SK-N-SH (cell line): ENCODE measurements around the gene BSN. TPM values are rescaled to one million over a fixed set of nuclear protein-coding genes. Genes with fewer than 3 reads are reported as not detected.

ENCODE experiments used
- CTCF ChIA-PET: fragments of 300-600, 350-600 bp; formaldehyde crosslinking; extraction: SDS; loops from one replicate; lab custom pipeline; 2021; lab: Yijun Ruan, JAX
- POLR2A ChIA-PET: fragments of 350-600 bp; sonication (Branson Sonifier 250); formaldehyde crosslinking; extraction: SDS; loops from one replicate; lab custom pipeline; 2020; ENCODE audit warnings: antibody characterized with exemption, inconsistent platforms; lab: Yijun Ruan, JAX
- DNase-seq: peaks from one replicate; pipeline ENCODE4 v3.0.0; 2012
- H2AFZ ChIP-seq: fragments of 200-600 bp; sonication (generic); 2 replicates; pipeline ENCODE4 v1.8.1; 2016; ENCODE audit warnings: antibody characterized with exemption, mild to moderate bottlenecking, low read depth
- H3F3A ChIP-seq: fragments of 200-600 bp; sonication (generic); replicated peaks from 2 replicates; pipeline ENCODE3; 2016; ENCODE audit warnings: antibody characterized with exemption, mild to moderate bottlenecking; ENCODE audit not compliant: insufficient read depth
- H3K27ac ChIP-seq, 2 experiments: fragments of 200-500 bp in 1 of 2; fragments of 200-600 bp in 1 of 2; sonication (Bioruptor generic) in 1 of 2; sonication (generic), shearing (Covaris generic) in 1 of 2; 2 replicates each; pipeline versions ENCODE4 v1.5.1 to v1.6.1; 2014 to 2016; ENCODE audit warnings: low read depth in 2 of 2, inconsistent platforms in 1 of 2, low read length in 1 of 2, mild to moderate bottlenecking in 1 of 2, mixed read lengths in 1 of 2
- H3K27me3 ChIP-seq: fragments of 200-600 bp; sonication (generic), shearing (Covaris generic); 2 replicates; pipeline ENCODE4 v1.6.1; 2016; ENCODE audit warnings: mixed run types; ENCODE audit not compliant: insufficient read depth
- H3K36me3 ChIP-seq, 2 experiments: fragments of 200-500 bp in 1 of 2; fragments of 200-600 bp in 1 of 2; sonication (Bioruptor generic) in 1 of 2; sonication (generic) in 1 of 2; replicated peaks in 1 of 2; 2 replicates each; pipeline versions ENCODE3 to v1.5.1; 2014 to 2016; ENCODE audit warnings: low read length in 1 of 2, mild to moderate bottlenecking in 1 of 2; ENCODE audit not compliant: insufficient read depth in 2 of 2, control insufficient read depth in 1 of 2
- H3K4me1 ChIP-seq, 2 experiments: fragments of 200-500 bp in 1 of 2; fragments of 200-600 bp in 1 of 2; sonication (Bioruptor generic) in 1 of 2; sonication (generic), shearing (Covaris generic) in 1 of 2; 2 replicates each; pipeline versions ENCODE4 v1.5.1 to v1.6.1; 2014 to 2016; ENCODE audit warnings: low read depth in 1 of 2, low read length in 1 of 2, mixed run types in 1 of 2; ENCODE audit not compliant: insufficient read depth in 2 of 2, control insufficient read depth in 1 of 2
- H3K4me2 ChIP-seq: fragments of 200-600 bp; sonication (generic), shearing (Covaris generic); 2 replicates; pipeline ENCODE4 v1.6.1; 2017; ENCODE audit warnings: mixed run types
- H3K4me3 ChIP-seq, 2 experiments: fragments of 200-500 bp in 1 of 2; fragments of 200-600 bp in 1 of 2; sonication (Bioruptor generic) in 1 of 2; sonication (generic), shearing (Covaris generic) in 1 of 2; 2 replicates each; pipeline versions ENCODE4 v1.5.1 to v1.8.1; 2014 to 2016; ENCODE audit warnings: low read depth in 2 of 2, inconsistent platforms in 1 of 2, low read length in 1 of 2, mild to moderate bottlenecking in 1 of 2, mixed read lengths in 1 of 2, moderate library complexity in 1 of 2
- H3K79me2 ChIP-seq: fragments of 200-600 bp; sonication (generic); 2 replicates; pipeline ENCODE4 v1.8.1; 2017; ENCODE audit warnings: mild to moderate bottlenecking; ENCODE audit not compliant: insufficient read depth
- H3K9ac ChIP-seq: fragments of 200-600 bp; sonication (generic); 2 replicates; pipeline ENCODE4 v1.6.1; 2017; ENCODE audit warnings: mixed run types
- H3K9me2 ChIP-seq: fragments of 200-600 bp; sonication (generic); 2 replicates; pipeline ENCODE4 v1.6.1; 2017; ENCODE audit warnings: mixed run types
- H3K9me3 ChIP-seq: fragments of 200-600 bp; sonication (generic); 2 replicates; pipeline ENCODE4 v1.6.1; 2017; ENCODE audit warnings: mixed run types, mild to moderate bottlenecking, moderate library complexity
- H4K20me1 ChIP-seq: fragments of 200-600 bp; sonication (generic); 2 replicates; pipeline ENCODE4 v1.6.1; 2017; ENCODE audit warnings: mild to moderate bottlenecking, mixed run types; ENCODE audit not compliant: insufficient read depth
- ELF1 ChIP-seq: IDR thresholded peaks from 2 replicates; pipeline ENCODE4 v1.4.0; 2012
- FOSL2 ChIP-seq: IDR thresholded peaks from 2 replicates; pipeline ENCODE4 v1.4.0; 2012; ENCODE audit warnings: low read depth, mild to moderate bottlenecking, moderate library complexity, borderline replicate concordance
- FOXJ3 ChIP-seq: sonication (generic); formaldehyde crosslinking; IDR thresholded peaks from 2 replicates; pipeline ENCODE4 v1.5.1; 2020; ENCODE audit warnings: mild to moderate bottlenecking, missing genetic modification reagents
- GABPA ChIP-seq: IDR thresholded peaks from 2 replicates; pipeline ENCODE4 v1.4.0; 2012; ENCODE audit warnings: low read depth, mild to moderate bottlenecking
- MEF2A ChIP-seq: IDR thresholded peaks from 2 replicates; pipeline ENCODE4 v1.4.0; 2012; ENCODE audit warnings: low read depth, borderline replicate concordance
- NFIC ChIP-seq: IDR thresholded peaks from 2 replicates; pipeline ENCODE4 v1.4.0; 2012; ENCODE audit warnings: borderline replicate concordance
- POLR2AphosphoS5 ChIP-seq: IDR thresholded peaks from 2 replicates; pipeline ENCODE4 v1.6.1; 2012; ENCODE audit warnings: low read depth, low read length
- RCOR1 ChIP-seq: fragments of 150-350 bp; IDR thresholded peaks from 2 replicates; pipeline ENCODE4 v1.6.1; 2017; ENCODE audit warnings: antibody characterized with exemption, low read length
- RFX5 ChIP-seq: IDR thresholded peaks from 2 replicates; pipeline ENCODE4 v1.6.1; 2012; ENCODE audit warnings: mild to moderate bottlenecking, improper control_type of control experiment, low read length
- RXRA ChIP-seq: IDR thresholded peaks from 2 replicates; pipeline ENCODE4 v1.4.0; 2012; ENCODE audit warnings: low read depth, mild to moderate bottlenecking, borderline replicate concordance
- TAF1 ChIP-seq: IDR thresholded peaks from 2 replicates; pipeline ENCODE4 v1.6.1; 2012; ENCODE audit warnings: low read depth, mild to moderate bottlenecking, low read length, moderate library complexity, borderline replicate concordance
- TEAD4 ChIP-seq: IDR thresholded peaks from 2 replicates; pipeline ENCODE4 v1.4.0; 2012; ENCODE audit warnings: mild to moderate bottlenecking, borderline replicate concordance; ENCODE audit not compliant: insufficient read depth
- YY1 ChIP-seq: IDR thresholded peaks from 2 replicates; pipeline ENCODE4 v1.4.0; 2012; ENCODE audit warnings: low read depth, mild to moderate bottlenecking
- WGBS: methylation state at CpG from one replicate; pipeline ENCODE4 v1.1.6; 2017; ENCODE audit warnings: low lambda C conversion rate; 5-methylcytosine and 5-hydroxymethylcytosine counted together
- polyA plus RNA-seq, 3 experiments: library from polyadenylated mRNA; depleted of rRNA; stranded (reverse); fragments of >200 nt; gene quantifications; 2 replicates each; pipeline ENCODE4 v1.2.3, GENCODE V29; 2012
- TF ChIP-seq, protein P1 (sequence below): fragments of 200-600 bp; sonication (generic); IDR thresholded peaks from 2 replicates; pipeline ENCODE4 v1.6.1; 2017; ENCODE audit warnings: antibody characterized with exemption, mild to moderate bottlenecking, moderate library complexity
- TF ChIP-seq, protein P2 (sequence below): fragments of 150-350 bp; IDR thresholded peaks from 2 replicates; pipeline ENCODE4 v1.6.1; 2017; ENCODE audit warnings: antibody characterized with exemption, low read length, low read depth, borderline replicate concordance
- TF ChIP-seq, protein P3 (sequence below): IDR thresholded peaks from 2 replicates; pipeline ENCODE4 v1.6.1; 2012; ENCODE audit warnings: mild to moderate bottlenecking, low read depth, low read length, moderate library complexity
- TF ChIP-seq, protein P4 (sequence below): IDR thresholded peaks from 2 replicates; pipeline ENCODE4; 2012

BSN gene
- polyA plus RNA-seq, 1 of the 3 experiments (the other 2 are of a cell fraction), result 0.07 TPM

DNA sequence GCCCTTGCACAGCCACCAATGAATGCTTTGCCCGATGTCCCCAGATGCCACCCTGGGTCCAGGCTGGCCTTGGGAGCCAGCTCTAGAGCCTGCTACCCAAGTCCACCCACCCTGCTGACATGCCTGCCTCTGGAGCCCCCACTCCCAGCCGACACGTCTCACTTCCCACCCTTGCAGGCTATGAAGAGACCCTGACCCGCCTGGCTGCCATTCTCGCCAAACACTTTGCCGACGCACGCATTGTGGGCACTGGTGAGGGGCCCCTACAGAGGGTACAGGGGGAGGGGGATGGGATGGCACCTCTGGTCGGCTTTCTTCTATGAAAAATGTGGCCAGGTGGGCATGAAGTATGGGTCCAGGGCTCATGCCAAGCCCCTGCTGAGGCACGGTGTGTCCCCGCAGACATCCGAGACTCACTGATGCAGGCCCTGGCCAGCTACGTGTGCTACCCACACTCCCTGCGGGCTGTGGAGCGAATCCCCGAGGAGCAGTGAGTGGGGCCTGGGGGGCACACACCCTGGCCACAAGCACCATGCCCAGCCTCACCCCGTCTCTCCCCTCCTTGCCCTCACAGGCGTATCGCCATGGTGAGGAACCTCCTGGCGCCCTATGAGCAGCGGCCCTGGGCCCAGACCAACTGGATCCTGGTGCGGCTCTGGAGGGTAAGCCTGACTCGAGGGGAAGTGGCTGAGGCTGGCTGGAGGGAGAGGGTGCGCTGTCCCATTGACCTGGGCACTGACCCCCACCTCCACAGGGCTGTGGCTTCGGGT is 159.2 kb downstream of the BSN start:
- Histone ChIP-seq H3K4me1 (peaks cover 0 to 5% of the 10 kb centered on the region in 2 experiments; a peak in 1 of 4 replicates), H3K9me3 (no peaks in the 10 kb centered on the region), H3K9me2 (no peaks in the 10 kb centered on the region), H4K20me1 (no peaks in the 10 kb centered on the region), H3K4me3 (no peak overlapping the region), H3K27me3 (no peaks in the 10 kb centered on the region), H2AFZ (no peak overlapping the region), H3K4me2 (no peak overlapping the region), H3K9ac (no peak overlapping the region), H3K27ac (no peak overlapping the region), H3F3A (no peaks in the 10 kb centered on the region), H3K36me3 (peaks cover 8 to 16% of the 10 kb centered on the region in 2 experiments), H3K79me2 (no peaks in the 10 kb centered on the region)
- whole genome bisulfite sequencing, result 86% methylated on average over 11 of the region's 25 CpGs
- ChIA-PET CTCF (interaction anchor here (1.2 to 1.8 kb wide), 3 partner anchors 12 to 174 kb away, joined by 3 to 9 read pairs (median 3); no protein-coding TSS in a partner anchor), POLR2A (interaction anchor here (0.9 kb wide), 1 partner anchor 174 kb away, joined by 4 read pairs; no protein-coding TSS in a partner anchor)
- DNase-seq, result no peak
- TF ChIP-seq RCOR1 (no peak), FOXJ3 (CRISPR knock-in tag) (no peak), TAF1 (no peak), GABPA (no peak), YY1 (no peak), FOSL2 (no peak), MEF2A (no peak), POLR2AphosphoS5 (no peak)
- TF ChIP-seq, protein P1, sequence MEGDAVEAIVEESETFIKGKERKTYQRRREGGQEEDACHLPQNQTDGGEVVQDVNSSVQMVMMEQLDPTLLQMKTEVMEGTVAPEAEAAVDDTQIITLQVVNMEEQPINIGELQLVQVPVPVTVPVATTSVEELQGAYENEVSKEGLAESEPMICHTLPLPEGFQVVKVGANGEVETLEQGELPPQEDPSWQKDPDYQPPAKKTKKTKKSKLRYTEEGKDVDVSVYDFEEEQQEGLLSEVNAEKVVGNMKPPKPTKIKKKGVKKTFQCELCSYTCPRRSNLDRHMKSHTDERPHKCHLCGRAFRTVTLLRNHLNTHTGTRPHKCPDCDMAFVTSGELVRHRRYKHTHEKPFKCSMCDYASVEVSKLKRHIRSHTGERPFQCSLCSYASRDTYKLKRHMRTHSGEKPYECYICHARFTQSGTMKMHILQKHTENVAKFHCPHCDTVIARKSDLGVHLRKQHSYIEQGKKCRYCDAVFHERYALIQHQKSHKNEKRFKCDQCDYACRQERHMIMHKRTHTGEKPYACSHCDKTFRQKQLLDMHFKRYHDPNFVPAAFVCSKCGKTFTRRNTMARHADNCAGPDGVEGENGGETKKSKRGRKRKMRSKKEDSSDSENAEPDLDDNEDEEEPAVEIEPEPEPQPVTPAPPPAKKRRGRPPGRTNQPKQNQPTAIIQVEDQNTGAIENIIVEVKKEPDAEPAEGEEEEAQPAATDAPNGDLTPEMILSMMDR, result no peak

DNA sequence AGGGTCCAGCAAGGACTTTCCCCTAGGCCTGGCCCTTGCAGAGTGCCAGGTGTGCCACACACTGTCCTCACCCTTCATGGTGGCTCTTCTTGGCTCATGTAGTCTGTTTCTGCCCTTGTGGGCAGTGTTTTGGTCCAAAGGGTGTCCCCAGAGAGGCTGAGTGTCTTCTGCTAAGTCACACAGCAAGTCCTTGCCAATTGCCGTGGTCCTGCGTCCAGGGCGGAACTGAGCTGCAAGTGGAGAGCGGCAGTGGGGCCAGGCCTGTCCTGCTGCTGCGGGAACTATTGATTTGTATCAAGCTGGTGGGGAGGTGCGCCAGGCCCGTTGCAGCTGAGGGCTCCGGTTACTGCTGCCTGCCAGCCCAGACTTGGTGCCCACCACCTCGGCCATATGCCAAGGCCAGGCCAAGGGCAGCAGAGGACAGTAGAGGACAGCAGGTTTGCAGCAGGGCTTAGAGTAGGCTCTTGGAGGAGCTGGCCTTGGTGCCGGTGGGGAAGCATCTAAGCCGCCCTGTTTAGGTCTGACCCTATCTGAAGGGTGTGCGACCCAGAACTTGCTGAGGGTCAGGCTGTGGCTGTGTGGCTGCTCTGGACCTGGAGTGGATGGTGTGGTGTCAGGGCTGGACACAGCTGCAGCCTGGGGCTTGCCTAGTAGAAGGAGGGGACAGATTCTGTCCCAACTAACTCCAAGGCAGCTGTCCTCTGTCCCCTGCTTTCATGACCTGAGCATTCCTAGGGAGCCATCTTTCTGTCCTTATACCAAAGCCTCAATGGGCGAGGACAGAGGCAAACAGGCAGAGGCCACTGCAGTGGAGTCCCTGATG is 160.7 kb downstream of the BSN start:
- CTCF ChIA-PET, result interaction anchor here (1.0 to 7.9 kb wide), 2 partner anchors 12 to 176 kb away, joined by 3 to 76 read pairs; no protein-coding TSS in a partner anchor
- no peaks in the 10 kb centered on the region for H3K27me3 ChIP-seq
- TF ChIP-seq, protein P2, sequence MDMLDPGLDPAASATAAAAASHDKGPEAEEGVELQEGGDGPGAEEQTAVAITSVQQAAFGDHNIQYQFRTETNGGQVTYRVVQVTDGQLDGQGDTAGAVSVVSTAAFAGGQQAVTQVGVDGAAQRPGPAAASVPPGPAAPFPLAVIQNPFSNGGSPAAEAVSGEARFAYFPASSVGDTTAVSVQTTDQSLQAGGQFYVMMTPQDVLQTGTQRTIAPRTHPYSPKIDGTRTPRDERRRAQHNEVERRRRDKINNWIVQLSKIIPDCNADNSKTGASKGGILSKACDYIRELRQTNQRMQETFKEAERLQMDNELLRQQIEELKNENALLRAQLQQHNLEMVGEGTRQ, result no peak
- no peak for TF ChIP-seq NFIC
- TF ChIP-seq, protein P3, sequence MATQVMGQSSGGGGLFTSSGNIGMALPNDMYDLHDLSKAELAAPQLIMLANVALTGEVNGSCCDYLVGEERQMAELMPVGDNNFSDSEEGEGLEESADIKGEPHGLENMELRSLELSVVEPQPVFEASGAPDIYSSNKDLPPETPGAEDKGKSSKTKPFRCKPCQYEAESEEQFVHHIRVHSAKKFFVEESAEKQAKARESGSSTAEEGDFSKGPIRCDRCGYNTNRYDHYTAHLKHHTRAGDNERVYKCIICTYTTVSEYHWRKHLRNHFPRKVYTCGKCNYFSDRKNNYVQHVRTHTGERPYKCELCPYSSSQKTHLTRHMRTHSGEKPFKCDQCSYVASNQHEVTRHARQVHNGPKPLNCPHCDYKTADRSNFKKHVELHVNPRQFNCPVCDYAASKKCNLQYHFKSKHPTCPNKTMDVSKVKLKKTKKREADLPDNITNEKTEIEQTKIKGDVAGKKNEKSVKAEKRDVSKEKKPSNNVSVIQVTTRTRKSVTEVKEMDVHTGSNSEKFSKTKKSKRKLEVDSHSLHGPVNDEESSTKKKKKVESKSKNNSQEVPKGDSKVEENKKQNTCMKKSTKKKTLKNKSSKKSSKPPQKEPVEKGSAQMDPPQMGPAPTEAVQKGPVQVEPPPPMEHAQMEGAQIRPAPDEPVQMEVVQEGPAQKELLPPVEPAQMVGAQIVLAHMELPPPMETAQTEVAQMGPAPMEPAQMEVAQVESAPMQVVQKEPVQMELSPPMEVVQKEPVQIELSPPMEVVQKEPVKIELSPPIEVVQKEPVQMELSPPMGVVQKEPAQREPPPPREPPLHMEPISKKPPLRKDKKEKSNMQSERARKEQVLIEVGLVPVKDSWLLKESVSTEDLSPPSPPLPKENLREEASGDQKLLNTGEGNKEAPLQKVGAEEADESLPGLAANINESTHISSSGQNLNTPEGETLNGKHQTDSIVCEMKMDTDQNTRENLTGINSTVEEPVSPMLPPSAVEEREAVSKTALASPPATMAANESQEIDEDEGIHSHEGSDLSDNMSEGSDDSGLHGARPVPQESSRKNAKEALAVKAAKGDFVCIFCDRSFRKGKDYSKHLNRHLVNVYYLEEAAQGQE, result no peak
- no peak for TF ChIP-seq RXRA
- no peak for TF ChIP-seq POLR2AphosphoS5
- no peak for TF ChIP-seq FOXJ3 (CRISPR knock-in tag)
- no peak for TF ChIP-seq RFX5
- no peak for TF ChIP-seq ELF1
- TF ChIP-seq TEAD4, result no peak
- TF ChIP-seq YY1, result no peak
- TF ChIP-seq, protein P4, sequence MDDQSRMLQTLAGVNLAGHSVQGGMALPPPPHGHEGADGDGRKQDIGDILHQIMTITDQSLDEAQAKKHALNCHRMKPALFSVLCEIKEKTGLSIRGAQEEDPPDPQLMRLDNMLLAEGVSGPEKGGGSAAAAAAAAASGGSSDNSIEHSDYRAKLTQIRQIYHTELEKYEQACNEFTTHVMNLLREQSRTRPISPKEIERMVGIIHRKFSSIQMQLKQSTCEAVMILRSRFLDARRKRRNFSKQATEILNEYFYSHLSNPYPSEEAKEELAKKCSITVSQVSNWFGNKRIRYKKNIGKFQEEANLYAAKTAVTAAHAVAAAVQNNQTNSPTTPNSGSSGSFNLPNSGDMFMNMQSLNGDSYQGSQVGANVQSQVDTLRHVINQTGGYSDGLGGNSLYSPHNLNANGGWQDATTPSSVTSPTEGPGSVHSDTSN, result no peak

More for the DNA sequence above, 160.7 kb downstream of the BSN start:
- Histone ChIP-seq H3F3A (peaks cover 3% of the 10 kb centered on the region), H3K4me1 (peaks cover 0 to 12% of the 10 kb centered on the region in 2 experiments; a peak in 1 of 4 replicates), H3K4me3 (no peak overlapping the region), H3K9me3 (no peaks in the 10 kb centered on the region), H3K9me2 (no peaks in the 10 kb centered on the region), H2AFZ (no peak overlapping the region), H4K20me1 (no peaks in the 10 kb centered on the region), H3K36me3 (peaks cover 8 to 16% of the 10 kb centered on the region in 2 experiments), H3K27ac (no peak overlapping the region), H3K4me2 (no peak overlapping the region), H3K79me2 (no peaks in the 10 kb centered on the region), H3K9ac (no peak overlapping the region)
- POLR2A ChIA-PET, result no interaction called here
- 91% methylated on average over 8 of the region's 13 CpGs for WGBS
- no peak for DNase-seq
